IgD-negative memory B cell (primary cell): ENCODE measurements around the gene NLGN1. TPM values are rescaled to one million over a fixed set of nuclear protein-coding genes. Genes with fewer than 3 reads are reported as not detected.
A peak's percentile ranks its signal among the peaks of the same experiment; 100 is the strongest.
"Not testable (repeated sequence)": the region's sequence is repeated elsewhere in the genome, so short reads cannot be mapped to it uniquely, and the experiment has no call there.

Experiments
- H3K27ac Mint-ChIP-seq, 3 donors: one replicate each; pipeline ENCODE4 v1.8.0; 2020 to 2022; ENCODE audit warnings: mild to moderate bottlenecking in 3 of 3, mixed read lengths in 3 of 3, moderate library complexity in 1 of 3
- H3K27me3 Mint-ChIP-seq: one replicate; pipeline ENCODE4 v1.8.0; 2021; ENCODE audit warnings: mixed read lengths
- H3K36me3 Mint-ChIP-seq: one replicate; pipeline ENCODE4 v1.8.0; 2020; ENCODE audit warnings: mild to moderate bottlenecking, mixed read lengths
- H3K4me1 Mint-ChIP-seq, 3 donors: one replicate each; pipeline ENCODE4 v1.8.0; 2020 to 2022; ENCODE audit warnings: mixed read lengths in 3 of 3, mild to moderate bottlenecking in 1 of 3
- H3K4me3 Mint-ChIP-seq, 4 donors: one replicate each; pipeline ENCODE4 v1.8.0; 2020 to 2022; ENCODE audit warnings: mild to moderate bottlenecking in 4 of 4, mixed read lengths in 4 of 4, moderate library complexity in 3 of 4
- H3K9me3 Mint-ChIP-seq, 3 donors: one replicate each; pipeline ENCODE4 v1.8.0; 2020 to 2021; ENCODE audit warnings: mixed read lengths in 3 of 3, mild to moderate bottlenecking in 1 of 3
- polyA plus RNA-seq: library from polyadenylated mRNA; unstranded; fragments of 300-500 nt; fragmentation: Illumina TruSeq; gene quantifications from one replicate; pipeline ENCODE4 v1.2.3, GENCODE V29; 2021

The NLGN1 gene
- polyA plus RNA-seq, 1 donor from 2014 or later = not detected

GRCh38 chr3:173567997-173568396 is 170.5 kb downstream of the NLGN1 start:
- no peaks in the 10 kb centered on the region for H3K4me1 Mint-ChIP-seq
- H3K27me3 Mint-ChIP-seq = no peaks in the 10 kb centered on the region
- no peaks in the 10 kb centered on the region for H3K36me3 Mint-ChIP-seq
- H3K4me3 Mint-ChIP-seq = no peak overlapping the region
- H3K9me3 Mint-ChIP-seq = peaks cover 0 to 13% (median 5%) of the 10 kb centered on the region in 3 donors
- no peak overlapping the region for H3K27ac Mint-ChIP-seq

GRCh38 chr3:173568623-173569022 is 171.1 kb downstream of the NLGN1 start:
- peaks cover 0 to 12% (median 4%) of the 10 kb centered on the region in 3 donors for H3K9me3 Mint-ChIP-seq
- H3K4me3 Mint-ChIP-seq = no peak overlapping the region
- no peak overlapping the region for H3K27ac Mint-ChIP-seq
- no peaks in the 10 kb centered on the region for H3K36me3 Mint-ChIP-seq
- H3K4me1 Mint-ChIP-seq = no peaks in the 10 kb centered on the region
- no peaks in the 10 kb centered on the region for H3K27me3 Mint-ChIP-seq

- Mint-ChIP-seq H3K9me3 (peaks cover 0 to 6% (median 0%) of the 10 kb centered on the region in 3 donors), H3K4me1 (peaks cover 0 to 4% (median 2%) of the 10 kb centered on the region in 3 donors), H3K27ac (no peak overlapping the region), H3K4me3 (no peak overlapping the region), H3K36me3 (no peaks in the 10 kb centered on the region), H3K27me3 (peaks cover 10% of the 10 kb centered on the region)
Observed at GRCh38 chr3:173583496-173583895, 186.0 kb downstream of the NLGN1 start.

GRCh38 chr3:173584093-173584837 is 186.7 kb downstream of the NLGN1 start:
- H3K9me3 Mint-ChIP-seq = peaks cover 0 to 6% (median 0%) of the 10 kb centered on the region in 3 donors
- H3K36me3 Mint-ChIP-seq = no peaks in the 10 kb centered on the region
- H3K4me1 Mint-ChIP-seq = peaks cover 0 to 4% (median 2%) of the 10 kb centered on the region in 3 donors
- H3K27me3 Mint-ChIP-seq = peaks cover 10% of the 10 kb centered on the region
- H3K27ac Mint-ChIP-seq = no peak overlapping the region
- peak overlapping the region in 2 of 4 donors; percentile 22 to 23 for H3K4me3 Mint-ChIP-seq

- peaks cover 0 to 6% (median 0%) of the 10 kb centered on the region in 3 donors for H3K9me3 Mint-ChIP-seq
- no peak overlapping the region for H3K4me3 Mint-ChIP-seq
- no peak overlapping the region for H3K27ac Mint-ChIP-seq
- peaks cover 0 to 4% (median 2%) of the 10 kb centered on the region in 3 donors for H3K4me1 Mint-ChIP-seq
- H3K27me3 Mint-ChIP-seq = peaks cover 10% of the 10 kb centered on the region
- H3K36me3 Mint-ChIP-seq = no peaks in the 10 kb centered on the region
Observed at GRCh38 chr3:173584838-173585831, 187.6 kb downstream of the NLGN1 start.

GRCh38 chr3:173586166-173586565 is 188.6 kb downstream of the NLGN1 start:
- H3K27me3 Mint-ChIP-seq = peaks cover 10% of the 10 kb centered on the region
- H3K36me3 Mint-ChIP-seq = no peaks in the 10 kb centered on the region
- H3K27ac Mint-ChIP-seq = no peak overlapping the region
- peaks cover 0 to 4% (median 2%) of the 10 kb centered on the region in 3 donors for H3K4me1 Mint-ChIP-seq
- H3K9me3 Mint-ChIP-seq = peaks cover 0 to 6% (median 0%) of the 10 kb centered on the region in 3 donors
- H3K4me3 Mint-ChIP-seq = no peak overlapping the region

GRCh38 chr3:173587055-173587454 is 189.5 kb downstream of the NLGN1 start:
- no peak overlapping the region for H3K27ac Mint-ChIP-seq
- H3K9me3 Mint-ChIP-seq = peaks cover 0 to 6% (median 0%) of the 10 kb centered on the region in 3 donors
- no peak overlapping the region for H3K4me3 Mint-ChIP-seq
- H3K27me3 Mint-ChIP-seq = peaks cover 10% of the 10 kb centered on the region
- no peaks in the 10 kb centered on the region for H3K36me3 Mint-ChIP-seq
- peaks cover 0 to 4% (median 2%) of the 10 kb centered on the region in 3 donors for H3K4me1 Mint-ChIP-seq

GRCh38 chr3:173588556-173588955 is 191.0 kb downstream of the NLGN1 start:
- Mint-ChIP-seq H3K36me3 (no peaks in the 10 kb centered on the region), H3K9me3 (peaks cover 2 to 15% (median 4%) of the 10 kb centered on the region in 3 donors), H3K27me3 (peaks cover 9% of the 10 kb centered on the region), H3K4me1 (peaks cover 0 to 4% (median 2%) of the 10 kb centered on the region in 3 donors), H3K27ac (no peak overlapping the region), H3K4me3 (no peak overlapping the region)

GRCh38 chr3:173589116-173589515 is 191.6 kb downstream of the NLGN1 start:
- Mint-ChIP-seq H3K9me3 (peaks cover 2 to 16% (median 5%) of the 10 kb centered on the region in 3 donors), H3K27me3 (peaks cover 9% of the 10 kb centered on the region), H3K4me1 (peaks cover 0 to 4% (median 2%) of the 10 kb centered on the region in 3 donors), H3K36me3 (no peaks in the 10 kb centered on the region), H3K4me3 (no peak overlapping the region), H3K27ac (no peak overlapping the region)

GRCh38 chr3:173591401-173591800 is 193.9 kb downstream of the NLGN1 start:
- H3K9me3 Mint-ChIP-seq = peaks cover 2 to 10% (median 5%) of the 10 kb centered on the region in 3 donors
- no peaks in the 10 kb centered on the region for H3K36me3 Mint-ChIP-seq
- H3K4me3 Mint-ChIP-seq = no peak overlapping the region
- no peak overlapping the region for H3K27ac Mint-ChIP-seq
- no peaks in the 10 kb centered on the region for H3K27me3 Mint-ChIP-seq
- H3K4me1 Mint-ChIP-seq = no peaks in the 10 kb centered on the region

- not testable (repeated sequence) for H3K4me1 Mint-ChIP-seq, H3K27ac Mint-ChIP-seq, H3K36me3 Mint-ChIP-seq, H3K4me3 Mint-ChIP-seq, H3K27me3 Mint-ChIP-seq
- H3K9me3 Mint-ChIP-seq = peaks cover 2 to 13% (median 5%) of the 10 kb centered on the region in 3 donors
Observed at GRCh38 chr3:173594881-173595280, 197.3 kb downstream of the NLGN1 start.

- Mint-ChIP-seq H3K4me1 (no peaks in the 10 kb centered on the region), H3K36me3 (no peaks in the 10 kb centered on the region), H3K27me3 (no peaks in the 10 kb centered on the region), H3K4me3 (no peak overlapping the region), H3K9me3 (peaks cover 0 to 3% (median 0%) of the 10 kb centered on the region in 3 donors), H3K27ac (no peak overlapping the region)
Observed at GRCh38 chr3:173599673-173600072, 202.1 kb downstream of the NLGN1 start.

GRCh38 chr3:173614522-173614921 is 217.0 kb downstream of the NLGN1 start:
- Mint-ChIP-seq H3K27ac (no peak overlapping the region), H3K9me3 (peaks cover 4 to 6% (median 5%) of the 10 kb centered on the region in 3 donors), H3K36me3 (no peaks in the 10 kb centered on the region), H3K4me1 (no peaks in the 10 kb centered on the region), H3K4me3 (peak overlapping the region in 1 of 4 donors; percentile 51), H3K27me3 (no peaks in the 10 kb centered on the region)

- H3K4me3 Mint-ChIP-seq = no peak overlapping the region
- H3K4me1 Mint-ChIP-seq = no peaks in the 10 kb centered on the region
- H3K36me3 Mint-ChIP-seq = no peaks in the 10 kb centered on the region
- H3K27me3 Mint-ChIP-seq = no peaks in the 10 kb centered on the region
- no peak overlapping the region for H3K27ac Mint-ChIP-seq
- peaks cover 0 to 12% (median 3%) of the 10 kb centered on the region in 3 donors for H3K9me3 Mint-ChIP-seq
Observed at GRCh38 chr3:173615661-173616060, 218.1 kb downstream of the NLGN1 start.

- Mint-ChIP-seq H3K9me3 (peaks cover 0 to 7% (median 0%) of the 10 kb centered on the region in 3 donors), H3K27ac (no peak overlapping the region), H3K4me1 (peaks cover 0 to 1% (median 0%) of the 10 kb centered on the region in 3 donors), H3K36me3 (no peaks in the 10 kb centered on the region), H3K4me3 (no peak overlapping the region), H3K27me3 (no peaks in the 10 kb centered on the region)
Observed at GRCh38 chr3:173617490-173617889, 219.9 kb downstream of the NLGN1 start.
